Ascending aorta (tissue), 2 donors: ENCODE results near the gene SIK3. TPM values are rescaled to one million over a fixed set of nuclear protein-coding genes. Genes with fewer than 3 reads are reported as not detected.

Experiments
- DNase-seq, 2 donors: peaks; one replicate each; pipeline ENCODE4 v3.0.0-alpha.2; 2019; ENCODE audit warnings: low spot score in 2 of 2
- H3K27ac ChIP-seq, 2 donors: fragments of 200-600 bp; sonication (generic); one replicate each; pipeline ENCODE4 v1.5.1; 2016 to 2017; ENCODE audit warnings: mild to moderate bottlenecking in 1 of 2
- H3K27me3 ChIP-seq: fragments of 200-600 bp; sonication (generic); one replicate; pipeline ENCODE4 v1.5.1; 2017
- H3K36me3 ChIP-seq, 2 donors: fragments of 200-600 bp; sonication (generic); one replicate each; pipeline ENCODE4 v1.5.1; 2016
- H3K4me1 ChIP-seq, 2 donors: fragments of 200-600 bp; sonication (generic); one replicate each; pipeline ENCODE4 v1.5.1; 2016 to 2017; ENCODE audit warnings: mild to moderate bottlenecking in 1 of 2
- H3K4me3 ChIP-seq, 2 donors: fragments of 200-600 bp; sonication (generic); one replicate each; pipeline ENCODE4 v1.5.1; 2016 to 2017; ENCODE audit warnings: mild to moderate bottlenecking in 1 of 2
- H3K9me3 ChIP-seq, 2 donors: fragments of 200-600 bp; sonication (generic); one replicate each; pipeline ENCODE4 v1.5.1; 2016
- intact Hi-C: fragments of 100-400 bp; cut with DNase I; formaldehyde crosslinking; loops from one replicate; pipeline ENCODE4 v1.15.1; 2023
- total RNA-seq: library from RNA; depleted of rRNA; stranded (reverse); fragments of >200 nt; gene quantifications from one replicate; pipeline ENCODE4 v1.1.0, GENCODE V29; 2016
- TF ChIP-seq, protein P1 (sequence below), 3 experiments: fragments of 200-600 bp in 2 of 3; fragments of 450-650 bp in 1 of 3; sonication (generic) in 2 of 3; IDR thresholded peaks; one replicate each; pipeline ENCODE4 v1.5.1; 2016 to 2019; ENCODE audit warnings: antibody characterized with exemption in 3 of 3, mild to moderate bottlenecking in 1 of 3, moderate library complexity in 1 of 3

The SIK3 gene
- total RNA-seq, 1 donor from 2014 or later, result 22.5 TPM

- Histone ChIP-seq H3K27ac (peak overlapping the region in 1 of 2 donors; percentile 57), H3K4me1 (peaks cover 4 to 52% of the 10 kb centered on the region in 2 donors)
- TF ChIP-seq, protein P1, sequence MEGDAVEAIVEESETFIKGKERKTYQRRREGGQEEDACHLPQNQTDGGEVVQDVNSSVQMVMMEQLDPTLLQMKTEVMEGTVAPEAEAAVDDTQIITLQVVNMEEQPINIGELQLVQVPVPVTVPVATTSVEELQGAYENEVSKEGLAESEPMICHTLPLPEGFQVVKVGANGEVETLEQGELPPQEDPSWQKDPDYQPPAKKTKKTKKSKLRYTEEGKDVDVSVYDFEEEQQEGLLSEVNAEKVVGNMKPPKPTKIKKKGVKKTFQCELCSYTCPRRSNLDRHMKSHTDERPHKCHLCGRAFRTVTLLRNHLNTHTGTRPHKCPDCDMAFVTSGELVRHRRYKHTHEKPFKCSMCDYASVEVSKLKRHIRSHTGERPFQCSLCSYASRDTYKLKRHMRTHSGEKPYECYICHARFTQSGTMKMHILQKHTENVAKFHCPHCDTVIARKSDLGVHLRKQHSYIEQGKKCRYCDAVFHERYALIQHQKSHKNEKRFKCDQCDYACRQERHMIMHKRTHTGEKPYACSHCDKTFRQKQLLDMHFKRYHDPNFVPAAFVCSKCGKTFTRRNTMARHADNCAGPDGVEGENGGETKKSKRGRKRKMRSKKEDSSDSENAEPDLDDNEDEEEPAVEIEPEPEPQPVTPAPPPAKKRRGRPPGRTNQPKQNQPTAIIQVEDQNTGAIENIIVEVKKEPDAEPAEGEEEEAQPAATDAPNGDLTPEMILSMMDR (IDR thresholded peaks at IDR 0.05), result no peak
These were observed 8.5 kb downstream of the SIK3 start for GRCh38 chr11:117089685-117090084.

DNA sequence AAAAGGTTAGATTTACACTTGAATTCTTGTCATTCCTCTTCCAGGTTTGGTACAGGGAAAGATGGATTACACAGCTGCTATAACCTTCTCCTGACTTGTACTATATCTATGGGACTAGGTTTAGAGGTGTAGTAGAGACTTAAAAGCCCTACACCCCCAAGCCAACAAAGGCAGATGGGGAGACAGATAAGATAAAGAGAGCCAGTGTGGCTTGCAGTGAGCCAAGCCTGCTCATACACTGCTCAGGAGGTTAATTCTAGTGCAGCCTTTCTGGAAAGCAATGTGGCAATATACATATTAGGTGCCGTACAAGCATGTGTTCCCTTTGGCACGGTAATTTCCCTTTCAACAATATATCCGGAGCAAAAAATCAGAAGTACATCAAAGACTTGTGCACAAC lies 10.8 kb downstream of the SIK3 start:
- no peak for DNase-seq
- peaks cover 0 to 47% of the 10 kb centered on the region in 2 donors for H3K4me1 ChIP-seq
- TF ChIP-seq, protein P1 (IDR thresholded peaks at IDR 0.05), result no peak
- H3K27me3 ChIP-seq, result no peaks in the 10 kb centered on the region
- H3K27ac ChIP-seq, result no peak overlapping the region
- H3K4me3 ChIP-seq, result no peak overlapping the region
- H3K36me3 ChIP-seq, result no peaks in the 10 kb centered on the region
- H3K9me3 ChIP-seq, result no peaks in the 10 kb centered on the region
- intact Hi-C loops, result no loop called here

More at GRCh38 chr11:117089685-117090084, 8.5 kb downstream of the SIK3 start:
- DNase-seq, result no peak
- H3K4me3 ChIP-seq, result peak overlapping the region; percentile 19 to 37
- intact Hi-C loops, result no loop called here
- H3K9me3 ChIP-seq, result no peaks in the 10 kb centered on the region
- H3K27me3 ChIP-seq, result no peaks in the 10 kb centered on the region
- H3K36me3 ChIP-seq, result no peaks in the 10 kb centered on the region

DNA sequence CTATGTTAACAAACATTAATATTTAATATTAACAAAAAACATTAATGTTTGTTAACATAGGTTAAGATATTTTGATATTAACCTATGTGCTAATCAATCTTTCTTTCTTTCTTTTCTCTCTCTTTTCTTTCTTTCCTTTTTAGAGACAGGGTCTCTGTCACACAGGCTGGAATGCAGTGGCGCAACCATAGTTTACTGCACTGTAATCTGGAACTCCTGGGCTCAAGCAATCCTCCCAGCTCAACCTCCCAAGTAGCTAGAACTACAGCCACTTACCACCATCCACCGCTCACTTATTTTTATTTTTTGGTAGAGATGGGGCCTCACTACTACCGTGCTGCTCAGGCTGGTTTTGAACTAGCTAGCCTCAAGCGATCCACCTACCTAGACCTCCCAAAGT lies 13.2 kb downstream of the SIK3 start:
- no peaks in the 10 kb centered on the region for H3K36me3 ChIP-seq
- intact Hi-C loops, result no loop called here
- H3K9me3 ChIP-seq, result no peaks in the 10 kb centered on the region
- H3K27ac ChIP-seq, result no peak overlapping the region
- no peaks in the 10 kb centered on the region for H3K27me3 ChIP-seq
- peaks cover 0 to 30% of the 10 kb centered on the region in 2 donors for H3K4me1 ChIP-seq
- no peak overlapping the region for H3K4me3 ChIP-seq
- TF ChIP-seq, protein P1 (IDR thresholded peaks at IDR 0.05), result no peak
- DNase-seq, result no peak

DNA sequence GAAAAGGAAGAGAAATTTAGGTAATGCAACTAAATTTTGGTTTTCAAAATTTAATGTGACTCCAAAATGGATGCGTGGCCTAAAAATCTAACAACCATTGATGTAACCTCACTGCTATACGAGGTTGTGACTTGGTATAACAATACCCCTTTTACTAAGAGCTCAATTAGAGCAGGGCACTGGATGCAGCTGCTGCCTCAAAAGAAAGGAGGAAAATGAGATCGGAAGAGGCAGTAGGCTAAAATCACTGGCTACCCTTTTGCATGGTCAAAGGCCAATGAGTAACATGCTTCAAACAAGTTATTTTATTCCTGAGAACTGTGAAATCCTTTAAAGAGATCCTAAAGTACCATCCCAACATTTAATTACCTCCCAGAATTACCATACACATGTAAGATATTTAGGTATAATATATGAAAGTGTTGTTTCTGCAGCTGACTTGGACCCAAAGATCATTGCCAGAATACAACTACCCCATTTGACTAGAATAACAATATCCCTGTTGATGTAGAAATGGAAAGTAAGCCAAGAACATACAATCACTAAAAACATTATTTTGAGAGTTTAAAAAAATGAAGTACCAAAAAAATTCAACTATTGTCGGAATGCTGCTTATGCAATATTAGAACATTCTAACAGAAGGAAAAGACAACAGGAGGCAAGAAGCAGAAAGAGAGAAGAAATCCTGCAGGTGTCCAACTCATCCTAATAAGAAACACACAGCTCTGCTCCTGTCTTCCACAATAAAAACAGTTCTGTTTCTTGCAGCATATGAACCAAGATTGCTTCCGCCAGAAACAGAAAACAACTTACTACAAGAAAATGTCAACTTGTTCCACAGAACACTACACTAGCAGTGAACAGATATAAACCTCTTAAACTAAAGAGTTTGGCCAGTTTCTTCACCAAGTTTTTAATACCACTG lies 15.0 kb downstream of the SIK3 start:
- intact Hi-C loops, result no loop called here
- Histone ChIP-seq H3K4me1 (peaks cover 0 to 26% of the 10 kb centered on the region in 2 donors), H3K4me3 (peak overlapping the region in 1 of 2 donors; percentile 7)

DNA sequence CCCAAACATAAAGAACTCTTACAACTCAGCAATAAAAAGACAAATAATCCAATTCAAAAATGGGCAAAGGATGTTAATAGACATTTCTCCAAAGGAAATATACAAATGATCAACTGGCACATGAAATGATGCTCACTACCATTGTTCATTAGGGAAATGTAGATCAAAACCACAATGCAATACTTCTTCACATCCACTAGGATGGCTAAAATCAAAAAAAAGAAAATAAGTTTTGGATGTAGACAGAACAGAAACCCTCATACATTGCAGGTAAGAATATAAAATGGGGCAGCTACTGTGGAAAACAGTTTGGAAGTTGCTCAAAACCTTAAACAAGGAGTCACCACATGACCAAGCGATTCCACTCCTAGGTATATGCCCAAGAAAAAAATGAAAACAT lies 16.3 kb downstream of the SIK3 start:
- Histone ChIP-seq H3K36me3 (no peaks in the 10 kb centered on the region), H3K4me3 (no peak overlapping the region), H3K27ac (no peak overlapping the region), H3K4me1 (peaks cover 0 to 31% of the 10 kb centered on the region in 2 donors), H3K9me3 (no peaks in the 10 kb centered on the region), H3K27me3 (no peaks in the 10 kb centered on the region)
- no peak for DNase-seq
- TF ChIP-seq, protein P1 (IDR thresholded peaks at IDR 0.05), result no peak
- intact Hi-C loops, result no loop called here

More for the DNA sequence above, 15.0 kb downstream of the SIK3 start:
- no peak for DNase-seq
- TF ChIP-seq, protein P1 (IDR thresholded peaks at IDR 0.05), result no peak
- no peaks in the 10 kb centered on the region for H3K27me3 ChIP-seq
- H3K36me3 ChIP-seq, result no peaks in the 10 kb centered on the region
- H3K9me3 ChIP-seq, result no peaks in the 10 kb centered on the region
- H3K27ac ChIP-seq, result peak overlapping the region; percentile 12 to 41
